Kidney epithelial cell (primary cell): ENCODE measurements around the gene MTHFS. TPM values are rescaled to one million over a fixed set of nuclear protein-coding genes. Genes with fewer than 3 reads are reported as not detected.
"Not testable (repeated sequence)": the region's sequence is repeated elsewhere in the genome, so short reads cannot be mapped to it uniquely, and the experiment has no call there.

Experiments
- DNase-seq: peaks from one replicate; pipeline ENCODE4 v3.0.0-alpha.2; 2010; ENCODE audit warnings: low read depth
- H3K27me3 ChIP-seq: 2 replicates; pipeline ENCODE4 v1.6.0; 2011; ENCODE audit warnings: low read length; ENCODE audit not compliant: control insufficient read depth, insufficient read depth
- H3K36me3 ChIP-seq: 2 replicates; pipeline ENCODE4 v1.5.1; 2011; ENCODE audit warnings: low read length; ENCODE audit not compliant: control insufficient read depth, insufficient read depth
- H3K4me3 ChIP-seq: 2 replicates; pipeline ENCODE4 v1.5.1; 2011; ENCODE audit warnings: low read depth, mild to moderate bottlenecking, control low read depth, low read length
- total RNA-seq: library from RNA; depleted of rRNA; stranded (reverse); fragments of >200 nt; gene quantifications from 2 replicates; pipeline ENCODE4 v1.2.3, GENCODE V29; 2015
- TF ChIP-seq, protein P1 (sequence below): IDR thresholded peaks from 2 replicates; pipeline ENCODE4 v1.5.1; 2011; ENCODE audit warnings: mild to moderate bottlenecking, moderate library complexity, low read length, control low read depth, inconsistent platforms; ENCODE audit not compliant: insufficient read depth, poor library complexity, severe bottlenecking

Gene MTHFS
- total RNA-seq, 1 donor from 2014 or later, result 36.5 TPM

DNA sequence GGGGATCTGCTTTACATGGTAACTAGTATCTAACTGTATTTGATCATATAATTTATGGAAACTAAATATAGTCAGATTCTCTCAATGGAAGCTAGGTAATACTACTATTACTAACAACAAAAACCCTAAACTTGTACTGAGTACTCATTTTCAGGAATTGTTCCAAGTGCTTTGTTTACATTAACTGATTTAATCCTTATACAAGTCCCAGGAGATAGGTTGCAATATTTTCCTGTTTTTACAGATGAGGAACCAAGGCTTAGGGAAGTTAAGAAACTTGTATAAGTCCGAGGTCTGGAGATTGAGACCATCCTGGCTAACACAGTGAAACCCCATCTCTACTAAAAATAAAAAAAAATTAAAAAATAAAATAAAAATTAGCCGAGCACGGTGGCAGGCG is 7.5 kb upstream of the MTHFS start:
- TF ChIP-seq, protein P1, sequence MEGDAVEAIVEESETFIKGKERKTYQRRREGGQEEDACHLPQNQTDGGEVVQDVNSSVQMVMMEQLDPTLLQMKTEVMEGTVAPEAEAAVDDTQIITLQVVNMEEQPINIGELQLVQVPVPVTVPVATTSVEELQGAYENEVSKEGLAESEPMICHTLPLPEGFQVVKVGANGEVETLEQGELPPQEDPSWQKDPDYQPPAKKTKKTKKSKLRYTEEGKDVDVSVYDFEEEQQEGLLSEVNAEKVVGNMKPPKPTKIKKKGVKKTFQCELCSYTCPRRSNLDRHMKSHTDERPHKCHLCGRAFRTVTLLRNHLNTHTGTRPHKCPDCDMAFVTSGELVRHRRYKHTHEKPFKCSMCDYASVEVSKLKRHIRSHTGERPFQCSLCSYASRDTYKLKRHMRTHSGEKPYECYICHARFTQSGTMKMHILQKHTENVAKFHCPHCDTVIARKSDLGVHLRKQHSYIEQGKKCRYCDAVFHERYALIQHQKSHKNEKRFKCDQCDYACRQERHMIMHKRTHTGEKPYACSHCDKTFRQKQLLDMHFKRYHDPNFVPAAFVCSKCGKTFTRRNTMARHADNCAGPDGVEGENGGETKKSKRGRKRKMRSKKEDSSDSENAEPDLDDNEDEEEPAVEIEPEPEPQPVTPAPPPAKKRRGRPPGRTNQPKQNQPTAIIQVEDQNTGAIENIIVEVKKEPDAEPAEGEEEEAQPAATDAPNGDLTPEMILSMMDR, result no peak
- Histone ChIP-seq H3K36me3 (no peaks in the 10 kb centered on the region), H3K27me3 (no peaks in the 10 kb centered on the region), H3K4me3 (no peak overlapping the region)
- no peak for DNase-seq

DNA sequence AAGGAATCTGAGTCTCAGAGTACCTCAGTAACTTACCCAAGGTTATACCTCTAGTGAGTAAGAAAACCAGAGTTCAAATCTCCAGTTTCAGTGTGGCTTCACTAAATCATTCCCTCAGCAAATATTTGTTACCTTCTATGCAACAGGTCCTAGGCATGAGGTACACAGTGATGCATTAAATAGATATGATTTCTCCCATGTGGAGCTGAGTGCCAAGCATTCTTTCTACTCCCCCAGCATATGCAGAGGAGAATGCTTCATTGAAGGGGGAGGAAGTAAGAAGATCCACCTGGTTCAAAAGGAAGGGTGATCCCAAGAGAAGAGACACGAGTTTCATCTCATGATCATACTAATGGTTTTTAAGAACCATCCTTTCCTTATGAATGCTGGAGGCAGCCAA is 6.8 kb upstream of the MTHFS start:
- TF ChIP-seq, protein P1, result no peak
- Histone ChIP-seq H3K4me3 (no peak overlapping the region), H3K27me3 (no peaks in the 10 kb centered on the region), H3K36me3 (no peaks in the 10 kb centered on the region)
- no peak for DNase-seq

DNA sequence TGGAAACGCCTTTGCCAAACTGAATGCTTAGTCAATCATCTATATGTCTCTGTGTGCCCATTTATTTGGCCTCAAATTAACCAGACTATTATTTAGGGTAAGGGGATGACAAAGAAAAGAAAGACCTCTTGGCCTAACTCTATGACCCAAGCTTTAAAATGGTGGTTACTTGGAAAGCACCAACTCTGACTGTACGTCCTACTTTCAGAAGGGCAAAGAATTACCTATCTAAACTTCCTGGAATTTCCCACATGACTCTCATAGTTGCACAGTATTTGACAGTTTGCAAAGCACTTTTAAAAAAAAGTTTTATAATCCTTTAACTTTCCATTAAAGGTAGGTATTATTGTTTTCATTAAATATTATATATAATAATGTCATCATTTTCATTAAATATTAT is 6.3 kb upstream of the MTHFS start:
- H3K4me3 ChIP-seq, result no peak overlapping the region
- H3K36me3 ChIP-seq, result no peaks in the 10 kb centered on the region
- TF ChIP-seq, protein P1, result no peak
- no peak for DNase-seq
- H3K27me3 ChIP-seq, result no peaks in the 10 kb centered on the region

DNA sequence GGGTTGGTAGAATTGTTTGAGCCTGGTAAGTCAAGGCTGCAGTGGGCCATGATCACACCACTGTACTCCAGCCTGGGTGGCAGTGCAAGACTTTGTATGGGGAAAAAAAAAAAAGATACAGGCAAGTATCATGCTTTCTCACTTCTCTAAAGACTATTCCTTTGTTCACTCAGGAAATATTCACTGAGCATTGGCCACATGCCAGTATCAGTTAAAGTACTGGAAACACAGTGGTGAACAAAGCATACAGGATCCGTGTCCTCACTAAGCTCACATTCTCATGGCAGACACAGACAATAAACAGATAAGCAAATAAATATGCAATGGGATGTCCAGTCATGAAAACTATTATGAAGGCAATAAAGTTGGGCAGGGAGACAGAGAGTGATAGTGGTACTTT is 5.1 kb upstream of the MTHFS start:
- no peaks in the 10 kb centered on the region for H3K36me3 ChIP-seq
- H3K4me3 ChIP-seq, result no peak overlapping the region
- TF ChIP-seq, protein P1, result no peak
- DNase-seq, result no peak
- H3K27me3 ChIP-seq, result no peaks in the 10 kb centered on the region

DNA sequence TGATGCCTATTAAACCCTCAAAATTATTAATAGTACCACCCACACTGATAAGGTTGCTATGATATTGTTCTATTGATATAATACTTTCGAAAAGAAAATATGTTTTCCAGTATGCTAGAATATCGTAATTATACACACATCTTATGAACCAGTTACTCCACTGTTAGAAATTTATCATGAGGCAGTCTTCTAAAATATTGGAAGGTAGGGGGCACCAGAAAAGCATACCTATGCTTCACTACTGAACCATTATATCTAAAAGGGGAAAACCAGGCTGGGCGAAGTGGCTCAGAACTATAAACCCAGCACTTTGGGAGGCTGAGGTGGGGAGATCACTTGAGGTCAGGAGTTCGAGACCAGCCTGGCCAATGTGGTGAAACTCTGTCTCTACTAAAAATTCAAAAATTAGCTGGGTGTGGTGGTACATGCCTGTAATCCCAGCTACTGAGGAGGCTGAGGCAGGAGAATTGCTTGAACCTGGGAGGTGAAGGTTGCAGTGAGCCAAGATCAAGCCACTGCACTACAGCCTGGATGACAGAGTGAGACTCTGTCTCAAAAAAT is 4.1 kb upstream of the MTHFS start:
- H3K27me3 ChIP-seq, H3K36me3 ChIP-seq, H3K4me3 ChIP-seq, DNase-seq: not testable (repeated sequence)

DNA sequence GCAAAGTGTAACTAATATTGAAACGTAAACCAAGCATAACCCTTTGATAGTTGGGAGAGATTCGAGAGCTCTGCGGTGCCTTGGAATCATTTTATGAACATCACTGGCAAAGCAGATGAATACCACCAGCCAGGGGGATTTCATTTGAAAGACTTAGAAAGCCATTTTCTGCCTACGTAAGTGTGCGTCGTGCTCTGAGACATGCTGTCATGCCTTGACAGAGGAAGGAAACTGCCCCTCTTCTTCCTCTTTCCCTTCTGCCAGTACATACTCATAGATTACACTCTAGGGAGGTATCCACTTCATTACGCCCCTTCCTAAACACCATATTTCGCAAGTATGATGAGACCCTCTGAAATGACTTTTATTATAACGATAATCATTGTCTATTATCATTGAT is 3.3 kb upstream of the MTHFS start:
- Histone ChIP-seq H3K27me3 (no peaks in the 10 kb centered on the region), H3K4me3 (no peak overlapping the region), H3K36me3 (no peaks in the 10 kb centered on the region)
- TF ChIP-seq, protein P1, result no peak
- no peak for DNase-seq

DNA sequence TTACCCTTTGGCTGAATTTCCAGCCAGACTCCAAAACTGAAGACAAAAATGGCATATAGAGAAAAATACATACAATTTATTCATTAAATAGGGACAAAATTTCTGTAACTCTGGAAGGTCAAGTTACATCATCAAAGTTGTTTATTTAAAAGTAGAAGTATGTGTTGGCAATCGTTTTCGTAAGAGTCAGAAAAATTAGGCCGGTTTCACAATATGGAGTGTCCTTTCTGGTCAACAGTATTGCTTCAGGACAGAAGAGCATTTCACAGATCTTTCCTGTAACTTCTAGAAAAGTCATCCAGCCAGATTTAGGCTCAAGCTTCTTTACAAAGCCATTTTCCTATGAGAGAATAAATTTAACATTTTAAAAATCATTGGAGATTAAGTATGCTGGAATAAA is 2.0 kb upstream of the MTHFS start:
- DNase-seq, H3K4me3 ChIP-seq, H3K27me3 ChIP-seq, H3K36me3 ChIP-seq: not testable (repeated sequence)
